GM06990 (cell line): ENCODE data around the gene SHC1.

Source experiments
- DNase-seq: peaks from one replicate; pipeline ENCODE4 v3.0.0-alpha.2; 2011; ENCODE audit not compliant: insufficient read length; ENCODE audit errors: extremely low read depth
- H3K27me3 ChIP-seq: replicated peaks from 2 replicates; pipeline ENCODE4 v1.6.0; 2011; ENCODE audit warnings: low read length; ENCODE audit not compliant: control insufficient read depth, insufficient read depth
- H3K36me3 ChIP-seq: 2 replicates; pipeline ENCODE4 v1.5.1; 2011; ENCODE audit warnings: low read length; ENCODE audit not compliant: control insufficient read depth, insufficient read depth
- H3K4me3 ChIP-seq: replicated peaks from 2 replicates; pipeline ENCODE4 v1.5.1; 2011; ENCODE audit warnings: low read depth, mild to moderate bottlenecking, control low read depth, low read length
- CTCF ChIP-seq: IDR thresholded peaks from 2 replicates; pipeline ENCODE4 v1.5.1; 2011; ENCODE audit warnings: low read length, control low read depth, mild to moderate bottlenecking, inconsistent platforms; ENCODE audit not compliant: insufficient read depth, poor library complexity, severe bottlenecking

SHC1 gene

GRCh38 chr1:154948079-154948478 lies 22.5 kb downstream of the SHC1 start:
- H3K4me3 ChIP-seq, result no peak overlapping the region
- TF ChIP-seq CTCF, result no peak
- H3K36me3 ChIP-seq, result peaks cover 22% of the 10 kb centered on the region
- H3K27me3 ChIP-seq, result no peaks in the 10 kb centered on the region
- no peak for DNase-seq

GRCh38 chr1:154945962-154946850 lies 24.3 kb downstream of the SHC1 start:
- no peaks in the 10 kb centered on the region for H3K27me3 ChIP-seq
- peaks cover 22% of the 10 kb centered on the region for H3K36me3 ChIP-seq
- no peak for TF ChIP-seq CTCF
- H3K4me3 ChIP-seq, result no peak overlapping the region
- no peak for DNase-seq

- no peak for TF ChIP-seq CTCF
- no peak for DNase-seq
- H3K4me3 ChIP-seq, result no peak overlapping the region
- H3K36me3 ChIP-seq, result peaks cover 16% of the 10 kb centered on the region
- H3K27me3 ChIP-seq, result no peaks in the 10 kb centered on the region
Observed at GRCh38 chr1:154945160-154945961, 25.2 kb downstream of the SHC1 start.

- H3K4me3 ChIP-seq, result no peak overlapping the region
- TF ChIP-seq CTCF, result no peak
- H3K36me3 ChIP-seq, result peaks cover 16% of the 10 kb centered on the region
- DNase-seq, result no peak
- H3K27me3 ChIP-seq, result no peaks in the 10 kb centered on the region
Observed at GRCh38 chr1:154944401-154945159, 26.0 kb downstream of the SHC1 start.

- no peaks in the 10 kb centered on the region for H3K27me3 ChIP-seq
- TF ChIP-seq CTCF, result peak; percentile 86
- peak; percentile 48 for DNase-seq
- H3K36me3 ChIP-seq, result peaks cover 16% of the 10 kb centered on the region
- H3K4me3 ChIP-seq, result peak overlapping the region; percentile 19
Observed at GRCh38 chr1:154943649-154944400, 26.7 kb downstream of the SHC1 start.
